GM11168 (cell line): ENCODE measurements around the gene ZNF282.

ENCODE experiments used
- in situ Hi-C: fragments of 300-500 bp; cut with MboI; formaldehyde crosslinking; loops from one replicate; pipeline ENCODE4 v1.12.0; 2022; ENCODE audit warnings: low sequenced_read_pairs; ENCODE audit not compliant: unreplicated experiment

ZNF282 gene

DNA sequence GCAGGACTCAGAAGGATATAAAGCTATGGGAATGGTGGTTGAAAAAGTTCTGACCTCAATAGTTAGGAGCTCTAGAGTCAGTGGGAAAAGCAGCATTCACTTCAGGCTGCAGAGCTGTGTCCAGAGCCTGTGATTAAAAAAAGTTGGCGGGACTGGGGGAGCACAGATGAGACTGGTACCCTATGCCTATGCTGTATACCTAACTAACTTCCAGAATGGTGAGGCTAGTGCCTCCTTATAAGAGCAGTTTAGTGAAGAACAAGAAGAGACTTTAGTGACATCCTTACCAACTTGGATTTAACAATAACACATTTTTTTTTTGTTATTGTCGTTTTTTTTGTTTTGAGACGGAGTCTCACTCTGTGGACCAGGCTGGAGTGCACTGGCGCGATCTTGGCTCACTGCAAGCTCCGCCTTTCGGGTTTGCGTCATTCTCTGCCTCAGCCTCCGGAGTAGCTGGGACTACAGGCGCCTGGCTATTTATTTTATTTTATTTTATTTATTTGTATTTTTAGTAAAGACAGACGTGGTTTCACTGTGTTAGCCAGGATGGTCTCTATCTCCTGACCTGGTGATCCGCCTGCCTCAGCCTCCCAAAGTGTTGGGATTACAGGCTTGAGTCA, 6.6 kb upstream of the ZNF282 start:
- in situ Hi-C loops, result no loop called here

DNA sequence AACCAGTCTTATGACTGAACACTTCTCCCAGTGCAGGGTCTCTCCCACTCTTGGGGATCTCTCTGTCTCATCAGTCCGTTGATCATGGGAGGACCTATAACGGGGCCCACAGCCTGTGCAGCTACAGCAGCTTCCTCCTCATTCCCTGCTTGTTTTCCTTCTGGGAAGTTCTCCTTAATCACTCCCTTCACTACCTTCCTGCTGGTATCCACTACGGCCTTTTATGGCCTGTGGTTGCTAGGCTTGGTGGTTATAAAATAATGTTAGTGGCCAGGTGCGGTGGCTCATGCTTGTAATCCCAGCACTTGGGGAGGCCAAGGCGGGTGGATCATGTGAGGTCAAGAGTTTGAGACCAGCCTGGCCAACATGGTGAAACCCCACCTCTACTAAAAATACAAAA, 3.5 kb upstream of the ZNF282 start:
- in situ Hi-C loops, result no loop called here

DNA sequence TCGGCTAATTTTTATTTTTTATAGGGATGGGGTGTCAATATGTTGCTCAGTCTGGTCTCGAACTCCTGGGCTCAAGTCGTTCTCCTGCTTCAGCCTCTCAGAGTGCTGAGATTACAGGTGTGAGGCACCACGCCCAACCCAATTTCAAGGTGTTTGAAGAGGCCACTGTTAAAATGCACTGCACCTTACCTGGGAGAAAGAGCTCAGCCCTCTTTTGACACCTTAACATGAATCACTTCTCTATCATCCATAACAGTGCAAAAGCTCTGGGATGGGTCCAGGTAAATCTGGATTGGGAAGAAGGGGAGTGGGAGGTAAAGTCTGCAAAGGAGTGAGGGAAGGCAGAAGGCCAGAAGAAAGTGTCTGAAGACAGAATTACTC, 557 bp upstream of the ZNF282 start:
- in situ Hi-C loops, result no loop called here

DNA sequence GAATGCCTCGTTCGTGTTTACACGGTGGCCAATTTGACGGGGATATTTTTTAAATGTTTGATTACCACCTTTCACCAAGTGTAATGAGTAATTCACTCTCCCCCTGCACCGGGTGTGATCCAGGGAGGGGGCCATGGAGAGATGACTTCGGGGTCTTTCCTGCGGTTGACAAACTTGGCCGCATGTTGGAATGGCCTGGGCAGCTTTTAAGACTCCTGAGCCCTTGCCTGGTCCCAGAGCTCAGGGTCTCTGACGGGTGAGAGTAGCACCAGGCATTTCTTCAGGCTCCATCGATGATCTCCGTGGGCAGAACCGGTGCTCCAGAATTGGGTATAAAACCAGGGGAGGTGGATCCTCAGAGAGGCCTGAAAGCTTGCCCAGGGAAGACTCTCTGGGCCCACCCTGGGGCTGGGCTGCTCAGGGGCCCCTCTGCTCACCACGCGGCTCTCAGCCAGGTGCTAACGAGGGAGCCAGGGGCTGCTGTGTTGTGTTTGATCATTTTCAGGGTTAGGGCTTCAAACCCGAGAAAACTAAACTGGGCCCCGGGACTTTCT, 882 bp downstream of the ZNF282 start:
- in situ Hi-C loops, result no loop called here

DNA sequence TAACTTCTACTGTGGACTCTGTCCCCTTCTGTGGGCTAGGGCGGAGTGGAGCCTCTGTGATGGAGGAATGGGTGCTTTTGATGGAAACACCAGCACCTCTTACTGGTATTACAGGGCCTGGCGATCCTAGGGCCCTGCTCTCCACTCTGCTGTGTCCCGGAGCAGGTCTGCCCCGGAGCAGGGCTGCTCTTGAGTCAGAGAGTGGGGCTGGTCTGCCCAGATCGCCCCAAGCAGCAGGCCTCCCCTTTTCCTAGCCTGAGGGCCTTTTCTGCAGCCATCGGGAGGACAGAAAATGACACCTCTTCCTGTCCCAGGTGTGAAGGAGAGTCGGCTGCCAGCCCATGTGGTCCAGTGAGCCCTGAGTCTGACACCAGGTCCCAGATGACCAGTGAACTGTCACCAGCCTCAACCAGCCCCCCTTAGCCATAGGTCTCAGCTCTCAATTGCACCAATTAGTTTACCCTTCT, 1.4 kb downstream of the ZNF282 start:
- in situ Hi-C loops, result no loop called here

DNA sequence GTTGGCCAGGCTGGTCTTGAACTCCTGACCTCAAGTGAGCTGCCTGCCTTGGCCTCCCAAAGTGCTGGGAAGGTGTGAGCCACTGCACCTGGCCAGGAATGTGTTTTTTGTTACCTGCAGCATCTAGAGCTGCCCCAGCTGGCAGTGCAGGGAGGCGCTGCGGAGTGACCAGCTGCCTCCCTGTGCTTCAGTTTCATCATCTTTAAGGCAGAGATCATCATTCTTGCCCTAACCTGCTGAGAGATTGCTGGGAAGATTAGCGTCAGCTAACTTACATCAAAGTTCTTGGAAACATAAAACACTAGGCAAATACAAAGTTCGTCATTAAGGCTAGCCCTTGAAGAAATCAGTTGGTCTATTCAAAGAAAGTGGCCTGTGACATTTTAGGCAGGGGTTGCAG, 2.3 kb downstream of the ZNF282 start:
- in situ Hi-C loops, result no loop called here

DNA sequence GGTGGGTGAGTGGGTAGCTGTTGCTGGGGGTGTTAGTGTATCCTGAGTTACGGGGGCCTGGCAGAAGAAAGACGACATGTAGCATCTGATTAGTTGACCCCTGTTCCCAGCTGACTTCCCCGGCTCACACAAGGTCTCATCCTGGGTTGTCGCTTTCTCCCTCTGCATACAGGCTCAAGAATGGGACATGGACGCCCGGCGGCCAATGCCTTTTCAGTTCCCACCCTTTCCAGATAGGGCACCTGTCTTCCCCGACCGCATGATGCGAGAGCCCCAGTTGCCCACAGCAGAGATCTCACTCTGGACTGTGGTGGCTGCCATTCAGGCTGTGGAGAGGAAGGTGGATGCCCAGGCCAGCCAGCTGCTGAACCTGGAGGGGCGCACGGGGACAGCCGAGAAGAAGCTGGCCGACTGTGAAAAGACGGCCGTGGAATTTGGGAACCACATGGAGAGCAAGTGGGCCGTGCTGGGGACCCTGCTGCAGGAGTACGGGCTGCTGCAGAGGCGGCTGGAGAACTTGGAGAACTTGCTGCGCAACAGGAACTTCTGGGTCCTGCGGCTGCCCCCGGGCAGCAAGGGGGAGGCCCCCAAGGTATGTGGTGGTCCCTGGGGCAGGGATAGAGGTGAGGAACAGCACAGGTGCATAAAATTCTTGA, 2.9 kb downstream of the ZNF282 start:
- in situ Hi-C loops, result no loop called here

DNA sequence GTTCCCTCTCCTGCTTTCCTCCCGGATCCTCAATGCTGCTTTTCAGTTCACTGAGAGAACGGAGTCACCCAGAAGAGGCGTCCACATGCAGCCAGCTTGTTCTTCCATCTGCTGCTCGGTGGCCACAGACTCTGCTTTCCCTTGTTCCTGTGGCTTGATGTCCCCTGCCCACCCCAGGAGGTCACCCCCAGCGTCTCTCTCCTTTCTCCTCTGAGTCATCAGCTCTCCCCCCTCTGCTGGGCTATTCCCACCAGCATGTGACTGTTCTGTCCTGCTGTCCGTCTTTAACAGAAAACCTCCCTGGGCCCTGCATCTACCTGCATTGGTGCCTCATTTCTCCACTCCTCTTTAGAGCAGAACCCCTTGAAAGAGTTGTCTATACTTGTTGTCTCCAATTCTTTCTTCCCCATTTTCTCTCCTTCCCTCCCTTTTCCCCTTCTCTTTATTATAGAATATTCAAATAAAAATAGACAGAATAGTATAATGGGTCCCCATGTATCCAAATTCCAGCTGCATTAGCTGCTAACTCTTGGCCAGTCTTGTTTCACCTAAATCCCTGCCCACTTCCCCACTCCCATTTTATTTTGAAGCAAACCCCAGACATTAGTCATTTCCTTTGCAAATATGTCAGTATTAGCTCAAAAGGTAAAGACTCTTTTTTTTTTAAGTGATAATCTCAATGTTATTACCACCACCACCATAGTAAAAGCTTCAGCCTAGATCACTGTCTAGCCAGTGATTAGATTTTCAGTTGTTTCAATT, 4.1 kb downstream of the ZNF282 start:
- in situ Hi-C loops, result no loop called here

DNA sequence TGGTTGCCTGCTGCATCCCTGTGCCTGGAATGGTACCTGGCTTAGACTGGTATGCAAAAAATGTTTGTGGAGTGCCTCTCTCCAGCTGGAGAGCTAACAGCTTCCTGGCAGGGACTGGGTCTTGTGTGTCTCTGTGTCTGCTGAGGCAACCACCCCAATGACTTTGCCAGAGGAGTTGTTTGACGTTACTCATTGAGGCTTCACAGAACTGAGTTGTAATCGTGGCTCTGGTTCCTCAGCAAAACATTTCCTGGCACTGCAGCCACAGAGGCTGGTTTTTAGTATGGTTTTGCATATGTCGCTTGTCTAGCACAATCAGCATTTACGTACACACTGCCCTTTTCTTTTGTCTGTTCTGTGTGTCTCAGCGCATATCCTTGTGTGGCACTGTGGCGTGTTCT, 7.5 kb downstream of the ZNF282 start:
- in situ Hi-C loops, result no loop called here

DNA sequence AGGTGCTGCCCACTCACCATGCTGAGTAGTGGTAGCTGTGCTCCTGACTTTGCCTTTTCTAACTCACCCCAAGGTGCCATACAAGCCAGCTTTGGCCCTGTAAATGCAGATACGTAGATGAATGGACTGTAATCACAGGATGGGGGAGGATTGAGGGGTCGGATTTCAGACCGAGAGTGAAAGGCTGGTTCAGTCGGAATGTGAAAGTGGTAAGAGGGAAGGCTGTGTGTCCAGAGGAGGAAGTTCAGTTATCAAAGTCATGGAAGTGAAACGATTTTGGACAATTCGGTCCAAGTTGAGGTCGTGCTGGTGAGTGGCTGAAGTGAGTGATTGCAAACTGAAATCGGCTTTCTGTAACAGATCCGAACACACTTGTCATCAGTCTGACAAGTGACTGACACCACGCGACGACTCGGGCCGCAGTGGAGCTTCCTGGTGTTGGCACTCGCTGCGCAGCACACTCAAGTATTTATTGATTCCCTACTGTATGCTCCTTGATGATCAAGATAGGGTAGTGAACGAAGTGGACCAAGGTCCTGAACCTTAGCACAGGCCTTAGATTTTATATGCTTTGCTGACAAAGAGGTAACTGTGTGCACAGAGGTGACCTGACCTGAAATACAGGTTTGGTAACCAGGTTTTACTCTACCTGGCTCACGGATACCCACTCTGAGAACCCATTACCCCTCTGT, 10.5 kb downstream of the ZNF282 start:
- in situ Hi-C loops, result no loop called here

DNA sequence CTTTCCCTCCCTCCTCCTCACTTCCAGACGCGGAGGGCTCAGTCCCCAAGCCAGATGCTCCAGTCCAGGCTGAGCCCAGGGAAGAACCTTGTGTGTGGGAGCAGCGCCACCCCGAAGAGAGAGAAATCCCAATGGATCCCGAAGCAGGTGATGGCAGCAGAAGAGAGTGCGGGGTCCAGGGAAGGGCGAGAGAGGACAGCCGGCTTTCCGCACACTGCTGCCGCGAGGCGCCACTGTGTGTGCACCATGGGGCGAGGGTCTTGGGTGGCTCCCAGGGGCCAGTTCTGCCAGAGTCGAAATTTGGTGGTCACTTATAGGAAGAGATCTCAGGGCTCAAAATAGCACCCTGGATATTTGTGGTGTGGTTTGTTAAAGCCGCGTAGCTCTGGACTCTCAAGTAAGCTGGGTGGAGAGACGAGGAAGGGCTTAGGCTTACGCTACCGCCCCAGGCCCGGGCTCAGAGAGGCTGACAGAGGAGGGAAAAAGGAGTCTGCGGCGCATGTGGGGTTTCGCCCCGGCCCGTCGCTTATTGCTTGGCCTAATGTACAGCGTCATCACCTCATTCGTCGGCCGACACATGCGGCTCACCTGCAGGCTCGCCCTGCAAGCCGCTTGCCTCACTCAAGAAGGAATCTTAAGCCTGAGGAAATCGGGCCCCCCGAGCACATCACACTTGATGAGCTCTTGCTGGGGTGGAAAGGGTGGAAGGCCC, 12.1 kb downstream of the ZNF282 start:
- in situ Hi-C loops, result no loop called here

DNA sequence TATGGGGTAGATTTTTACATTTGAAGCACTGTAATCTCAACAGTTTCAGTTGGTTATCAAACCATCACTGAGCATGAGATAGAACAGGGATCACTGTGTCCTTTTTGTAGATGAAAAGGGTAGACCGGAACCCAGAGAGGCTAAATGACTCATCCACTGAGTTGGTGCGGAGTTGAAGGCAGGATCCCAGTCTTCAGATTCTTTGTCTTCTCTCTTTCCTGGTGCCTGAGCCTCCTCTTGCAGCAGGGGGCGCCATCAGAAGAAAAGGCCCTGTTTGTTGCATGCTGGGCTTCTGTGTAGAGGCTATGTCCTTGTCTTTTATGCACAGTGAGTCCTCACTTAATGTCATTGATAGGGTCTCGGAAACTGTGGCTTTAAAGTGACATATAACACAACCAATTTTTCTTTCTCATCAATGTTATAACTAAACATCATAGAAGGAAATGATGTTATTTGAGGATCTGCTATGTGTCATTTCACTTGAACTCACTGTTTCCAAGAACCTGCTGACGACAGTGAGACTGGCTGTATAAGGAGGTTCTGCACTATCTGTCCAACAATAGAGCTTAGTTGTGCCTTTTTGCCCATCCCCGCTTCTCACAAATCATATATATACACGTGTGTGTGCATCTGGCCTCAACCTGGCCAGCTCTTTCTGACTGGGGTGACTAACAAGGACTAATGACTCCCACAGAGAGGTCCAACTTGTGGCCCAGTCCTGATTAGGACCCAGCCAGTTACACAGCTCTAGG, 14.3 kb downstream of the ZNF282 start:
- in situ Hi-C loops, result no loop called here

DNA sequence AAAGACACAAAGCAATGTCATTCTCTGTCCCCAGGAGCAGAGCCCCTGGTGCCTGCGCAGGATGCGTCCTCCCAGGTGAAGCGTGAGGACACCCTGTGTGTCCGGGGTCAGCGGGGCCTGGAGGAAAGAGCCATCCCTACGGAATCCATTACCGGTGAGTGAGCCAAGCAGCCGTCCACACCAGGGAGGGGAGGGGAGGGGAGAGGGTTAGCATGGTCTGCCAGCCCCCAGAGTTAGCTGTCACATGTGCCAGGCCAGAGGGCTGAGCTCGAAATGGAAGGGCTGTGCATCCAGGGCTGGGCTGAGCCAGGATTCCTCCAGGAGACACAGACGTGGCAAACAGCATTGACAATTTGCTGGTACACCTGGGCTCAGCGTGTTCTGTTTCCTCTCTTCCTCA, 15.2 kb downstream of the ZNF282 start:
- in situ Hi-C loops, result no loop called here

DNA sequence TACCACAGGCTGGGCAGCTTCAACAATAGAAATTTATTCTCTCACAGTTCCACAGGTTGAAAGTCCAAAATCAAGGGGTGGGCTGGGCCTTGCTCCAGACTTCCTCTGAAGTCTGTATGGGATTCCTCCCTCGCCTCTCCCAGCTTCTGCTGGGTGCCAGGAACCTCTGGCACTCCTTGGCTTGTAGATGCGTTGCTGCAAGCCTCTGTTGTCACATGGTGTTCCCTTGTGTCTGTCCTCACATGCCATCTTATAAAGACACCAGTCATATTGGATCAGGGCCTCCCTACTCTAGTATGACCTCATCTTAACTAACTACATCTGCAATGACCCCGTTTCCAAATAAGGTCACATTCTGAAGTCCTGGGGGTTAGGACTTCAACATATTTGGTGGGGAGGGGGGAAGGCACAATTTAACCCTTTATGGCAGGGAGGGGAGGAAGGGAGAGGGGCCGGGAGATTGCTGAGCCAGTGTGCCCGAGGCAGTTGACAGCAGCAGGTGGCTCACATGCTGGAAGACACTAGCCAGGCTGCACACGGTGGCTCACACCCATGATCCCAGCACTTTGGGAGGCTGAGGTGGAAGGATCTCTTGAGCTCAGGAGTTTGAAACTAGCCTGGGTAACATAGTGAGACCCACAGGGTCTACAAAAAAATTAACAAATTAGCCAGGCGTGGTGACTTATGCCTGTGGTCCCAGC, 18.8 kb downstream of the ZNF282 start:
- in situ Hi-C loops, result no loop called here

DNA sequence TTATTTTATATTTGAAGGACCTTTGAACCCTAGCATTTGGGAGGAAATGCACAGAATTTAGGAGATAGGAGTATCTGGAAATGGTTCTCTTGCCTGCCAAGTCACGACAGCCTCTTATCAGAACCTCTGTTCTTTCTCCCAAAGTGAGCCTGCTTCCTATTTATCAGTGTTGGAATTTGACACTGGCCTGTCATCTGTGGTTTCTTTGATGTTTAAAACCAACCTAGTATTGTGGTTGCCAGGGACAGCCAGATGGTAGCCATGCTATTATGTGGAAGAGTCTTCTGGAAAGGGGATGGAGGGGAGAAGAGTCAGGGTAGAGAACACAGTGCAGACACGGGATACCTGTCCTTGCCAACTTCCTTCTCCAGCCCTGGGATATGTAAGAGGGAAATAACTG, 21.1 kb downstream of the ZNF282 start:
- in situ Hi-C loops, result no loop called here

DNA sequence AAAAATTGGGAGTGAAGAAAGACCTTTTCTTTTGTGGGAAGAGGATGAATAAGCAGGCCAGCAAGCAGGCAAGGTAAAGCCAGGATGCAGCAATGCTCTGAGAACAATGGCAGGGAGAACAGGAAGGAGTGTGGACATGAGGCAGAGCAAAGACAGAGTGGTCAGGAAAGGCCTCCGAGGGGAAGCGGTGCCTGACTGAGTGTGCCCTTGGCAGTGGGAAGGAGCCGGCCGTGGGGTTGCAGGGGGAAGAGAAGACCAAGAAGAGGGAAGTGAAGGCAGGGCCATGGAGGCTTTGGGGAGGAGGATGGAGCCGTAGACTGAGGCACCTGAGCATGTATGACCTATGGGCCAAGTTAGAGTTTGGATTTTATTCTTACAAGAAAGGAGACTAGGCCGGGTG, 22.2 kb downstream of the ZNF282 start:
- in situ Hi-C loops, result no loop called here

DNA sequence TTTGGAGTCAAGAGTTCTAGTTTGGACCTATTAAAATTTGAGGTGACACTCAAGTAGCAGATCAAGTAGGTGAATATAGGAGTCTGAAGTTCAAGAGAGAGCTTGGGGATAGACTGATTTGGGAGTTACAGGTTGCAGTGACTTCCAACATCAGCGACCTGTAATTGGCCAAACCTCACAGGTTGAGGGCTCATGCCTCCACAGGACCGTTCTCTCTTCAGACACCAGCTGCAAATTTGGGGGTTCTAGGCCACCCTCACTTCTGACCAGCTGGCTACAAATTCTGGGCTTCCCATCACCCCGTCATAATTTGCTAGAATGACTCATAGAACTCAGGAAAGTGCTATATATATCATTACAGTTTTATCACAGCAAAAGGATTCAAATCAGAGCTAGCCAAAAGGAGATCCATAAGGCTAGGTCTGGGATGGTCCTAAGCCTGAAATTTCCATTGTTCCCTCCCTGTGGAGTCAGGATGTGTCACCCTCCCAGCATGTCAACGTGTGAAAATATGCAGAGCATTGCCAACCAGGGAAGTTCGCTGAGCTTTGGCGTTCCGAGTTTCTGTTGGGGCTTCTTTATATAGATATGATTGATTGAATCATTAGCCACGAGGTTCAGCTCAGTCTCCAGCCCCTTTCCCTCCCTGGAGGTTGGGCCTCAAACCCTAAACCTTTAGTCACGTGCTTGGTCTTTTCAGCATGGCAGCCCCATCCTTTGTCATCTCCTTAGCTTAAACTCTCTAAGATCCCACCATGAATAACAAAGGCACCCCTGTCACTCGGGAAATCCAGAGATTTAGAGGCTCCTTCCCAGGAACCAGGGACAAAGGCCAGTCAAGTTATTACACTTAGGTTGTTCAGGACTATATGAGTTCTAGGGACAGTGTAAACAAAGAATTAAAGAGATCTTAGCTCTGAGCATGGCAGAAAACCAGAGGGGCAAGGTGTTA, 23.4 kb downstream of the ZNF282 start:
- in situ Hi-C loops, result no loop called here

DNA sequence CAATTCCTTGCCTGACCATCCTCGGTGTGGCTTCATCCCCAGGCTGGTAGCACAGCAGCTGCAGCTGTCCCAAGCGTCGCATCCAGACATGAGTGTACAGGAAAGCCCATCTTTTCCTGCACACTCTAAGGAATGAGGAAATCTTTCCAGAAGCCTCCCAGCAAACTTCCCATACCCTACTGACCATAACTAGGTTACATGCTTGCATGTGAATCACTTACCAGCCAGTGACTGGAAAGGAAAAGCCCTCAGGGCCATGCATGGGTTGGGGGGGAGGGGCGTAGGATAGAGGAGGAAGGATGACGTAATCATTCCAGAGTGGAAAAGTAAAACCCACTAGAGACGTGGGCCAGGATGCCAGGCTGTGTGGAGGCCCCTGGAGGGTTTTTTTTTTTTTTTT, 25.2 kb downstream of the ZNF282 start:
- in situ Hi-C loops, result no loop called here
